Activated CD8-positive, alpha-beta T cell treated with anti-CD3 and anti-CD28 coated beads for 36 hours (primary cell): ENCODE measurements around the gene ST14. TPM values are rescaled to one million over a fixed set of nuclear protein-coding genes. Genes with fewer than 3 reads are reported as not detected.

ENCODE experiments used
- ATAC-seq: fragments of 200-7000 bp; cut with Tn5 transposase; one replicate; pipeline ENCODE4 v1.10.0; 2021; ENCODE audit warnings: mild to moderate bottlenecking, moderate library complexity
- CTCF ChIA-PET: fragments of 350-600 bp; sonication (Branson Sonifier 250); formaldehyde crosslinking; loops from one replicate; lab custom pipeline; 2021; ENCODE audit warnings: antibody characterized with exemption; lab: Charles Lee
- POLR2A ChIA-PET: fragments of 350-600 bp; sonication (Branson Sonifier 250); formaldehyde crosslinking; loops from one replicate; lab custom pipeline; 2021; ENCODE audit warnings: antibody characterized with exemption; lab: Charles Lee
- DNase-seq: peaks from one replicate; pipeline ENCODE4 v3.0.0-alpha.2; 2020
- H3K27ac Mint-ChIP-seq: one replicate; pipeline ENCODE4 v1.8.0; 2021; ENCODE audit warnings: mild to moderate bottlenecking, mixed read lengths
- H3K27me3 Mint-ChIP-seq: one replicate; pipeline ENCODE4 v1.8.0; 2021; ENCODE audit warnings: mixed read lengths
- H3K36me3 Mint-ChIP-seq: one replicate; pipeline ENCODE4 v1.8.0; 2021; ENCODE audit warnings: low read depth, mixed read lengths
- H3K4me1 Mint-ChIP-seq: one replicate; pipeline ENCODE4 v1.8.0; 2021; ENCODE audit warnings: low read depth, mixed read lengths
- H3K4me3 Mint-ChIP-seq: one replicate; pipeline ENCODE4 v1.8.0; 2021; ENCODE audit warnings: mild to moderate bottlenecking, moderate library complexity, mixed read lengths
- H3K9me3 Mint-ChIP-seq: one replicate; pipeline ENCODE4 v1.8.0; 2021; ENCODE audit warnings: mixed read lengths
- intact Hi-C: fragments of 100-400 bp; cut with micrococcal nuclease; formaldehyde crosslinking; loops from one replicate; pipeline ENCODE4 v1.10.0; 2022
- total RNA-seq, 2 experiments: library from RNA; stranded (reverse); gene quantifications; one replicate each; pipeline ENCODE4 v1.2.3, GENCODE V29; 2021
- TF ChIP-seq, protein P1 (sequence below): fragments of 200-600 bp; IDR thresholded peaks from one replicate; pipeline ENCODE4 v1.8.0; 2022; ENCODE audit warnings: antibody characterized with exemption, mild to moderate bottlenecking

The ST14 gene
- total RNA-seq, 2 experiments from 2014 or later = not detected

DNA sequence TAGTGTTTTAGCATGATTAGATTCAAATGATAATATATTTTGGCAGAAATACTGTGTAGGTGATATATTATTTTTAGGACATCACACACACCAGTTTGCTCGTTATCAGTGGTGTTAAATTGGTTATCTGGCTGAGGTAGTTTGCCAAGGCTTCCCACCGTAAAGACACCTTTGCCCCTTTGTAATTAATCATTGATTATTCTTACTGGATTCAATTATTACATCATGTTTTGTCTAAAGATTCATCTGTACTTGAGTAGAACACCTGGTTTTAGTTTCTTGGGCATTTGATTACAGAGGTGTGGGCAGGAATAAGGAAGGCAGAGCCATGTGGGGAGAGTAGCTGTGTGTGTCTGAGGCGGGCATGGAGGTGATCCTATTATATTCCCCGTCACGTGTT is 39.5 kb upstream of the ST14 start:
- H3K4me1 Mint-ChIP-seq = peaks cover 41% of the 10 kb centered on the region
- intact Hi-C loops = loop anchor here (5.0 kb wide), 1 partner anchor 48 kb away; no protein-coding TSS in a partner anchor
- CTCF ChIA-PET = interaction anchor here (0.7 to 2.5 kb wide), 2 partner anchors 12 to 50 kb away, joined by 3 to 16 read pairs; no protein-coding TSS in a partner anchor

DNA sequence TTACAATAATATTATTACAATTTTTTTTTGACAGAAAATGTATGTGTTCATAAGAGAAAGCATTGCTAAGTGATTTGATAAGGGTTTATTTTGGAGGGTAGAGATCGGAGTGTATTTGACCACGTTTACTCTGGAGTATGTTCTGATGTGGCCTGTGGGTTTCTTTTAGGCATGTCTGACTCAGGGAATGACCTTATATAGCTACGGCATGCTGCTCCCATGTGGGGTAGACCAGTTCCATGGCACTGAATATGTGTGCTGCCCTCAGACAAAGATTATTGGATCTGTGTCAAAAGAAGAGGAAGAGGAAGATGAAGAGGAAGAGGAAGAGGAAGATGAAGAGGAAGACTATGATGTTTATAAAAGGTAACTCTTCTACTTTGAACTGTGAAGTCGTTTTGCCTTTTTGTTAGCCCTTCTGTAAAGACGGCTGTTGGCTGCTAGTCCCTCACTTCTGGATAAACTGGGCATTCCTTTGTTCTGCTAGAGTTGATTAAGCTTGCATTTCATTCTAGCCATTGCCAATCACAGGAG is 38.1 kb upstream of the ST14 start:
- Mint-ChIP-seq H3K4me1 (peaks cover 41% of the 10 kb centered on the region), H3K36me3 (peaks cover 27% of the 10 kb centered on the region), H3K27ac (no peak overlapping the region), H3K9me3 (no peaks in the 10 kb centered on the region), H3K4me3 (no peak overlapping the region), H3K27me3 (peaks cover 5% of the 10 kb centered on the region)
- ATAC-seq (peak; percentile 52), DNase-seq (peak; percentile 68)
- TF ChIP-seq, protein P1, sequence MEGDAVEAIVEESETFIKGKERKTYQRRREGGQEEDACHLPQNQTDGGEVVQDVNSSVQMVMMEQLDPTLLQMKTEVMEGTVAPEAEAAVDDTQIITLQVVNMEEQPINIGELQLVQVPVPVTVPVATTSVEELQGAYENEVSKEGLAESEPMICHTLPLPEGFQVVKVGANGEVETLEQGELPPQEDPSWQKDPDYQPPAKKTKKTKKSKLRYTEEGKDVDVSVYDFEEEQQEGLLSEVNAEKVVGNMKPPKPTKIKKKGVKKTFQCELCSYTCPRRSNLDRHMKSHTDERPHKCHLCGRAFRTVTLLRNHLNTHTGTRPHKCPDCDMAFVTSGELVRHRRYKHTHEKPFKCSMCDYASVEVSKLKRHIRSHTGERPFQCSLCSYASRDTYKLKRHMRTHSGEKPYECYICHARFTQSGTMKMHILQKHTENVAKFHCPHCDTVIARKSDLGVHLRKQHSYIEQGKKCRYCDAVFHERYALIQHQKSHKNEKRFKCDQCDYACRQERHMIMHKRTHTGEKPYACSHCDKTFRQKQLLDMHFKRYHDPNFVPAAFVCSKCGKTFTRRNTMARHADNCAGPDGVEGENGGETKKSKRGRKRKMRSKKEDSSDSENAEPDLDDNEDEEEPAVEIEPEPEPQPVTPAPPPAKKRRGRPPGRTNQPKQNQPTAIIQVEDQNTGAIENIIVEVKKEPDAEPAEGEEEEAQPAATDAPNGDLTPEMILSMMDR = no peak
- intact Hi-C loops = loop anchor here (5.0 kb wide), 1 partner anchor 49 kb away; no protein-coding TSS in a partner anchor
- ChIA-PET CTCF (interaction anchor here (1.9 to 2.1 kb wide), 2 partner anchors 11 to 130 kb away, joined by 8 to 17 read pairs; no protein-coding TSS in a partner anchor), POLR2A (interaction anchor here (1.8 kb wide), 2 partner anchors 118 to 120 kb away, joined by 6 to 8 read pairs; partner anchors contain the start of gene PRDM10)

More for the DNA sequence above, 39.5 kb upstream of the ST14 start:
- Mint-ChIP-seq H3K27me3 (peaks cover 7% of the 10 kb centered on the region), H3K4me3 (no peak overlapping the region), H3K36me3 (peaks cover 27% of the 10 kb centered on the region), H3K27ac (no peak overlapping the region), H3K9me3 (no peaks in the 10 kb centered on the region)
- no peak for DNase-seq
- ATAC-seq = no peak
- TF ChIP-seq, protein P1 = no peak
- POLR2A ChIA-PET = interaction anchor here (1.1 kb wide), 1 partner anchor 11 kb away, joined by 3 read pairs; no protein-coding TSS in a partner anchor

DNA sequence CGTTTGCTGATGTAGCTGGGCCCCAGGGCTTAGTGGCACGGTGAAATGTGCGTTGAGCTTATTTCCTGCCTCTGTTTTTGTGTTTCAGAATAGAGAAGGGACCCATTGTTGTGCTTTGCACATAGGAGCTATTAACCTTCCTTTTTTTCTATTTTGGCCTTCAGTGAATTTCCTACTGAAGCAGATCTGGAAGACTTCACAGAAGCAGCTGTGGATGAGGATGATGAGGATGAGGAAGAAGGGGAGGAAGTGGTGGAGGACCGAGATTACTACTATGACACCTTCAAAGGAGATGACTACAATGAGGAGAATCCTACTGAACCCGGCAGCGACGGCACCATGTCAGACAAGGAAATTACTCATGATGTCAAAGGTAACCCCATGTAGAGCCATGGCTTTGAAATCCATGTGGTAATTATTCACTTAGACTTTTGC is 37.4 kb upstream of the ST14 start:
- peaks cover 27% of the 10 kb centered on the region for H3K36me3 Mint-ChIP-seq
- ATAC-seq = peak; percentile 37
- DNase-seq = peak; percentile 64
- H3K4me3 Mint-ChIP-seq = no peak overlapping the region
- ChIA-PET CTCF (interaction anchor here (0.6 to 2.1 kb wide), 3 partner anchors 10 to 130 kb away, joined by 3 to 17 read pairs (median 8); no protein-coding TSS in a partner anchor), POLR2A (interaction anchor here (0.6 to 1.8 kb wide), 3 partner anchors 118 to 202 kb away, joined by 3 to 8 read pairs (median 6); partner anchors contain the start of gene PRDM10)
- no peaks in the 10 kb centered on the region for H3K9me3 Mint-ChIP-seq
- intact Hi-C loops = loop anchor here (5.0 kb wide), 1 partner anchor 50 kb away; no protein-coding TSS in a partner anchor
- H3K27ac Mint-ChIP-seq = no peak overlapping the region
- peaks cover 41% of the 10 kb centered on the region for H3K4me1 Mint-ChIP-seq
- TF ChIP-seq, protein P1 = no peak
- H3K27me3 Mint-ChIP-seq = peaks cover 5% of the 10 kb centered on the region

GRCh38 chr11:130123414-130124040 is 36.1 kb upstream of the ST14 start:
- Mint-ChIP-seq H3K9me3 (no peaks in the 10 kb centered on the region), H3K27me3 (peaks cover 5% of the 10 kb centered on the region), H3K36me3 (peaks cover 29% of the 10 kb centered on the region), H3K27ac (no peak overlapping the region), H3K4me3 (no peak overlapping the region), H3K4me1 (peaks cover 35% of the 10 kb centered on the region)
- DNase-seq (no peak), ATAC-seq (no peak)
- POLR2A ChIA-PET = no interaction called here
- intact Hi-C loops = loop anchor here (5.0 kb wide), 1 partner anchor 51 kb away; no protein-coding TSS in a partner anchor
- TF ChIP-seq, protein P1 = no peak
- CTCF ChIA-PET = interaction anchor here (1.0 to 3.3 kb wide), 3 partner anchors 9 to 344 kb away, joined by 3 to 10 read pairs (median 4); no protein-coding TSS in a partner anchor
